Measurements from ENCODE around the gene SEMA5A.

SEMA5A gene

GRCh38 chr5:9058666-9059065 lies 487.2 kb downstream of the SEMA5A start:
- DNase-seq (no peak), ATAC-seq (no peak)

DNA sequence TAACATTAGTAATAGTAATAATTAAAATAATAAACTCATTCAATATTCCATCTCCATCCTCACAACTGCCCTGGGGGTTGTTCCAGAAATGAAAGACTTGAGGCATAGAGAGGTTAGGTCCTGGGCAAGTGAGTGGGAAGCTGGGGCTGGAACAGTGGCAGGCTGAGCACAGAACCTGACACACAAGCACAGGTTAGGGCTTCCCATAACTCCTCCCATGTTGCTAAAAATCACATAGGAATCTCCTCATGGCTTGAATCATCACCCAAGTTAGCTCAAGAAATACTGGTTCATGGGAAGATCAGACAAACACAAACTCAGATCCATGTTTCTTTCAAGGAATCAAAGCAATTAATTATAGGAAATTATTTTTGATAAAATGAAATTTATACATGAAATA lies 487.7 kb downstream of the SEMA5A start:
- no peak for DNase-seq
- no peak for ATAC-seq

GRCh38 chr5:9057406-9058000 lies 488.4 kb downstream of the SEMA5A start:
- ATAC-seq (no peak), DNase-seq (no peak)

GRCh38 chr5:9056046-9056445 lies 489.8 kb downstream of the SEMA5A start:
- DNase-seq, result no peak
- no peak for ATAC-seq

DNA sequence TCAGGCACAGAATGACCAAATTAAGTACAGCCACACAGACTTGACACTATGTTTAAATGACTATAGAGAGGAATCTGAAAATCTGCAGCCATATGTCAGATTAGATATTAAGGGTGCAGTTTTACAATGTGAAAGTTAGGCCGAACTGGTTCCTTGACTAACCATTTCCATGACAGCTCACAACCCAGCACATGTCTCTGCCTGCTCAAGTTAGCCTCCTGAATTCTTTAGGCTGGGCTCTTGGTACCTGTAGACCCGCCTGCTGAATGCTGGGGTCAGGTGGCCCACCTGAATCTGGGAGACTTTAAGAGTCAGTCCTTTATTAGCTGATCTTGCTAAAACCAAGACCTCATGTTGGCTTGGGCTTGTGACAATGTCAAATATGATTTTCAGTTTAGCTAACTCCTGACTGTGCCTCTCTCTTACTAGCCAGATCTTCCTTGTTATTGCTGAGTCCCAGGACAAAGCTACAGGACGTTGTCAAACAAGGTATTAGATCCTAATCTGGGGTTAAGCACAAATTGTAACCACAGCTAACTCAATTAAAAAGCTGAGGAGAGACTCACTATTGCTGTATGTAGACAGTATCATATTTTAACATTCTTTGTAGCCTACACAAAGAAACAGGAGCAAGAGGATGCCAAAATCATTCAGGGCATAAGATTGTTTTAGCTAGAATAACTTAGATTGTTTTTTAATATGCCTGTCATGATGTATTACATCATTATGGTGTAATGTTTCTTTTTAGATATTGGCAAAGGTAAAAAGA lies 490.9 kb downstream of the SEMA5A start:
- ATAC-seq (no peak), DNase-seq (no peak)

DNA sequence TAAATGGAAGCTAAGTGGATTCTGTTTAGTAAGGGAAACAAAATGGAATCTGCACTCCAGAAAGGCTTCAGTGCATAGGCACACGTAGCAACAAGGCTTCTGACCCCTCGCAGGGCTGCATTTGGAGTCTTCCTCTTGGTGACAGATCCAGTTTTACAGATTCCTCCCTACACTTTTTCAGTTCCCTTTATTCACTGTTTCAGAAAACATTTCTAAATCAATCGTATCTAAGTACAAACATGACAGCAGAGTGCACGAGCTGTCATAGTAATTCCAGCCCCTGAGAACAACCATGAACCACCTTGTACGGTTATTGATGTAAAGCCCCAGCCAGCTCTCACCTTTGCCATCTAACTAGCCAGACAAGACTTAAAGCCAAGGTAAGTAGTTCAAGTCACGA lies 491.6 kb downstream of the SEMA5A start:
- ATAC-seq (no peak), DNase-seq (no peak)

DNA sequence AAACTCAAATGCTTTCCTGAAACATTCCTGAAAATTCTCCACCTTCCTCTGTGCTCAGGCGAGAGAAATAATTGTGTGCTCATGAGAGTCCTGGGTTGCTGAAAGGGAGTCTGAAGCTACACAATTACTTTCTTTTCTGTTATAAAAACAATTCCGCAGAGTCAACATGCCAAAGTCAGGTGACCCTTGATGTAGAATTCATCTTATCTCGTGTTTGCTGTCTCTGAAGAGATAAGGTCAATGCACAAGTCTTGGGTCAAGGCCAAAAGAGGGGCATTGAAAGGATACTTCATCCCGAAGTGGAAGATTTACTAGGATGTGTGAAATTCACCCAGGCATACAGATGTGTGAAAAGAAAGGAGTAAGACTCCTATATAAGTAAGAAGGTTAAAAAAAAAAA lies 493.5 kb downstream of the SEMA5A start:
- ATAC-seq (no peak), DNase-seq (no peak)

DNA sequence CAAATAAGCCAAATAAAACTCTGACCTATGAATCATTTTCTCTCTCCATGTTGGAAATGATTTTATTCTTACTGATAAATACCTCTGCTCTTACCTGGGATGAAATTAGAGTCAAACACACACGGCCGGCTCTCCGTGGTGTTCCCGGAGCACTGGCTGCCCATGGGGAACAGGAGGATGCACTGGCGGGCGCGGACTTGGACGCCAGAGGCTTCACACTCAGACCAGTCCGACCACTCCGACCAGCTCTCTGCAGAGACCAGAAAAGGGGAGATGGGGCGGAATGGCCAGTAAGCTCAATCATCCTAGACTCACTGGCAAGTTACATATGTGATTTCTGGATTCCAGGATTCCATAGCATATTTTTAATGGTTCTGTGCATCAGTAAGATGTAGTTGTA lies 494.1 kb downstream of the SEMA5A start:
- no peak for DNase-seq
- ATAC-seq, result no peak

- ATAC-seq, result no peak
- no peak for DNase-seq
Observed at GRCh38 chr5:9047932-9048331, 497.9 kb downstream of the SEMA5A start.

GRCh38 chr5:9046756-9047481 lies 499.0 kb downstream of the SEMA5A start:
- no peak for DNase-seq
- no peak for ATAC-seq

- no peak for DNase-seq
- no peak for ATAC-seq
Observed at GRCh38 chr5:9045946-9046345, 499.9 kb downstream of the SEMA5A start.

GRCh38 chr5:9042241-9042640 lies 503.6 kb downstream of the SEMA5A start:
- no peak for DNase-seq
- ATAC-seq, result no peak

GRCh38 chr5:9040475-9040874 lies 505.4 kb downstream of the SEMA5A start:
- ATAC-seq (no peak), DNase-seq (no peak)

DNA sequence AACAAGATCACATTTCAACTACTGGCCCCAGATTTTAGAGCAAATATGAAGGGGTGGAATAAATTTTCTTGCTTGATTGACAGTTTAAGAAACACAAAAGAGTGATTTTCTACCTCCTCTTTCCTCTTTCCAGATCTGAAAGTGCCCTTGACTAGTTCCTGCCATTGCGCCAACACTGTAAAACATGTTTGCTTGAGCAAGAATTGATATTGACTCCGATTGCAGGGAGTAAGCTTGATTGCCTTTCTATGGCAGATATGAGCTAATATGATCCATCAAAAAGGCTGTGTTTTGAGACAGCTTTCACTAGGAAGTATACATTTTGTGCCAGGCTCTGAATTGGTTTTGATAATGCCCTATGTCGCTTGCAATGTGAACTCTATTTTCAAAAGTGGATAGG lies 508.8 kb downstream of the SEMA5A start:
- no peak for ATAC-seq
- no peak for DNase-seq

- DNase-seq, result no peak
- no peak for ATAC-seq
Observed at GRCh38 chr5:9035346-9035745, 510.5 kb downstream of the SEMA5A start.

DNA sequence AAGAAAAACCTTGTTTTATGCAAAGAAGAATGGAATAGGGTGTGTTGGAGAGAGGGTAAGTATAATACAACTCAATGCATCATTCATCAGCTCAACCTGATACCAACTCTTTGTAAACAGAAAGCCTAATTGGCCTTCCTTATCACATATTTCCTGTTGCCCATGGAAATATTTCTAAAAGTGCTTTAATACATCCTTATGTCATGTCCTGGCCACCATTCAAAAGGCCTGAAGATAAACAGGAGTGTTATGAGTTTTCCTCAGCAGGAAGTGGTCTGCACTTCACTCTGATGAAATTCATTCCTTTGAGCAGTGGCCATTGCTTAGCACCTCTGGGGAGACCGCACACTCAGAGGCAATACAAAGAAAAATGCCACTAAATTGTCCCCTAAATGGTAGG lies 511.2 kb downstream of the SEMA5A start:
- DNase-seq (no peak), ATAC-seq (no peak)

GRCh38 chr5:9033524-9033923 lies 512.4 kb downstream of the SEMA5A start:
- ATAC-seq, result no peak
- no peak for DNase-seq

GRCh38 chr5:9025942-9026341 lies 519.9 kb downstream of the SEMA5A start:
- ATAC-seq (no peak), DNase-seq (no peak)

GRCh38 chr5:9020996-9021395 lies 524.9 kb downstream of the SEMA5A start:
- ATAC-seq (no peak), DNase-seq (no peak)

GRCh38 chr5:9015937-9016270 lies 530.0 kb downstream of the SEMA5A start:
- no peak for ATAC-seq
- no peak for DNase-seq

DNA sequence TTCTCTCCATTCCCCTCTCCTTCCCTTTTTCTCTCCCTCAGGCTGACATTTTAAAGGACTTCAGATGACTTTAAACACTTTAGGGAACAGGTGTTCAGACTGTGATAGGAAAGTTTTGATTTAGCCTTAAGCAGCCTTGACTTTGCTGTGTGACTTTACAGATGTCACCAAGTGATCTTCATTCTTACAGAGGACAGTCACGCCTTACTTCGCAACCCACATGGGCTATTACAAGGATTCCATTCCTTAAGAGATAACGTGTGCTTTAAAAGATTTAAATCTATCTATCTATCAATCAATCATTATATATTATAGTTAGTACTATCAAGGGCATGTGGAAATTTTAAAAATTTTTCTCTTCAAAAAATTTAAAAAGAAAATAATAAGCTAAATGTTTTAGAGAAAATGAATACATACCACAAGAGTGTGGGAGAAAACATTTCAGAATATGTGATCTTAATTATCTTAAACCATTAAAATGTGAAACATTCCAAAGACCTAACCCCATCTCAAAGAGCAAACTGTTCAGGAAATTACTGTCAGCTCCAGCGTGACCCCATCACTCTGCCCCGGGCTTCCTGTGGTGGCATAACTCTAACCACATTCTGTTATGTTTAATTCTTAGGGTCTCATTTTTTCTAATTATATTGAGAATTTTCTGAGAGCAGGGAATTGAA lies 530.5 kb downstream of the SEMA5A start:
- ATAC-seq, result no peak
- DNase-seq, result no peak

DNA sequence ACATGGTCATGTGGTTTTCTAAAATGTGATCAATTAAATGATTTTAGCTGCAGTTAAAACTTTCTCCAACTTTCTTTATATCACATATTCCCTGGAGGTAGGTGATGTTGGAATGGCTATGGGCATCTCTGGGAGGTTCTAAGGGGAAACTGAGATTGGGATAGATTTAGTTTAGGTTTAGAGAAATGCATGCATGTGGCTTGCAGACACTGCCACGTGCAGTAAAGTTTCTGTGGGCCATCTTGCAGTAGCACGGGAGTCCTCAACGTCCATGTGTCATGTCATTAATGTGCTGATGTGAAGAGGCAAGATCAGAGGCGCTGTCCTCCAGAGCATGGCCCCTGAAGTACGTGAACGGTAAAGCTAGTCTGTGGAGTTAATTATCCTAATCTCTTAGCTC lies 532.7 kb downstream of the SEMA5A start:
- ATAC-seq (no peak), DNase-seq (no peak)
